ENCODE data around the gene MAP2K5.

GRCh38 chr15:67515090-67515489 lies 27.4 kb upstream of the MAP2K5 start:
- no peak for TF ChIP-seq REST (IDR thresholded peaks at IDR 0.05; ENCODE audit: borderline replicate concordance)
- TF ChIP-seq REST (CRISPR knock-in tag; IDR thresholded peaks at IDR 0.05; ENCODE audit: low read depth) = no peak
- no peak for TF ChIP-seq DPF2 (IDR thresholded peaks at IDR 0.05)
- no peak for TF ChIP-seq NFYB (IDR thresholded peaks at IDR 0.05; ENCODE audit: extremely low read depth, insufficient read length)
- TF ChIP-seq NKRF (IDR thresholded peaks at IDR 0.05; ENCODE audit: borderline replicate concordance) = no peak
- TF ChIP-seq, protein P1, sequence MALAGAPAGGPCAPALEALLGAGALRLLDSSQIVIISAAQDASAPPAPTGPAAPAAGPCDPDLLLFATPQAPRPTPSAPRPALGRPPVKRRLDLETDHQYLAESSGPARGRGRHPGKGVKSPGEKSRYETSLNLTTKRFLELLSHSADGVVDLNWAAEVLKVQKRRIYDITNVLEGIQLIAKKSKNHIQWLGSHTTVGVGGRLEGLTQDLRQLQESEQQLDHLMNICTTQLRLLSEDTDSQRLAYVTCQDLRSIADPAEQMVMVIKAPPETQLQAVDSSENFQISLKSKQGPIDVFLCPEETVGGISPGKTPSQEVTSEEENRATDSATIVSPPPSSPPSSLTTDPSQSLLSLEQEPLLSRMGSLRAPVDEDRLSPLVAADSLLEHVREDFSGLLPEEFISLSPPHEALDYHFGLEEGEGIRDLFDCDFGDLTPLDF (CRISPR knock-in tag; IDR thresholded peaks at IDR 0.05) = no peak
- no peak for TF ChIP-seq HIVEP1 (CRISPR knock-in tag; IDR thresholded peaks at IDR 0.05)
- no peak for TF ChIP-seq CTCF (IDR thresholded peaks at IDR 0.05 in 2 of 3, conservative IDR thresholded peaks at IDR 0.05 in 1 of 3; ENCODE audit: insufficient read depth in 2 of 3, low read depth in 1 of 3, low read length in 3 of 3)
- TF ChIP-seq, protein P2, sequence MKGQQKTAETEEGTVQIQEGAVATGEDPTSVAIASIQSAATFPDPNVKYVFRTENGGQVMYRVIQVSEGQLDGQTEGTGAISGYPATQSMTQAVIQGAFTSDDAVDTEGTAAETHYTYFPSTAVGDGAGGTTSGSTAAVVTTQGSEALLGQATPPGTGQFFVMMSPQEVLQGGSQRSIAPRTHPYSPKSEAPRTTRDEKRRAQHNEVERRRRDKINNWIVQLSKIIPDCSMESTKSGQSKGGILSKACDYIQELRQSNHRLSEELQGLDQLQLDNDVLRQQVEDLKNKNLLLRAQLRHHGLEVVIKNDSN (CRISPR knock-in tag; IDR thresholded peaks at IDR 0.05) = no peak
- TF ChIP-seq RNF2 (IDR thresholded peaks at IDR 0.05) = no peak
- TF ChIP-seq POLR2AphosphoS5 (IDR thresholded peaks at IDR 0.05; ENCODE audit: control insufficient read depth, insufficient read depth, low read depth, low read length) = no peak
- TF ChIP-seq, protein P3, sequence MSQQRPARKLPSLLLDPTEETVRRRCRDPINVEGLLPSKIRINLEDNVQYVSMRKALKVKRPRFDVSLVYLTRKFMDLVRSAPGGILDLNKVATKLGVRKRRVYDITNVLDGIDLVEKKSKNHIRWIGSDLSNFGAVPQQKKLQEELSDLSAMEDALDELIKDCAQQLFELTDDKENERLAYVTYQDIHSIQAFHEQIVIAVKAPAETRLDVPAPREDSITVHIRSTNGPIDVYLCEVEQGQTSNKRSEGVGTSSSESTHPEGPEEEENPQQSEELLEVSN (IDR thresholded peaks at IDR 0.05; ENCODE audit: borderline replicate concordance in 1 of 2, extremely low read depth in 1 of 2, insufficient read depth in 1 of 2, insufficient read length in 1 of 2, low read depth in 1 of 2, low read length in 1 of 2, poor library complexity in 1 of 2, severe bottlenecking in 1 of 2) = no peak
- no peak for TF ChIP-seq COPS2 (conservative IDR thresholded peaks at IDR 0.05)
- TF ChIP-seq ZNF184 (CRISPR knock-in tag; IDR thresholded peaks at IDR 0.05) = no peak
- TF ChIP-seq CREM (IDR thresholded peaks at IDR 0.05; ENCODE audit: low read depth) = no peak
